Retina (tissue), 1 donor: Measurements from ENCODE around the gene ASTN2.
"Not testable (repeated sequence)": the region's sequence is repeated elsewhere in the genome, so short reads cannot be mapped to it uniquely, and the experiment has no call there.

Source experiments
- DNase-seq: peaks from one replicate; pipeline ENCODE4 v3.0.0-alpha.2; 2016

ASTN2 gene

DNA sequence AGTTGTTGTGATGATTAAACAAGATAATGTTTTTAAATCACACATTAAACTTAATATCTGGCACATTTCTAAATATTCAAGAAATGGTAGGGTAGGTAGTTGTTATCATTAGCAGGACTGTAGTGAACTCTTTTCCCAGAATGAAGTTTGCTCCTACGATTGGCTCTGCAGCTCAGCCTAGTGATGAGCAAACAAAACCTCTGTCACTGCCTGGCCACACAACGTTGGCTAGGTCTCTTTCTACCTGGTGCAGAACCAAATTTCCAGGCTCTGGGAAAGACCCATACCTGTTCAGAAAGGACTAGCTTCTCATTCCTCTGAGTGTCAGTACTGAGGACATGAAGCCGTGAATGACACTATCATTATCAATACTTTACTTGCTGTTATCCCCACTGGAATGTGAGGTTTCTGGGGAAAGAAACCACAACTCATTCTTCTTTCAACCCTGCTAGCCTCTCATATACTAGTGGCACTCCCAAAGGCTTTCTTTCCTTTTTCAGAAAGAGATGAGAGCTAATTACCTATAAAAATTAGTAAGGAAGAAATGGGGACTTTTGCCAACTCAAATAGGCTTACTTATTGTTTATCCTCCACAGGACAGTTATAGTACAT lies 947.0 kb downstream of the ASTN2 start:
- DNase-seq, result no peak

DNA sequence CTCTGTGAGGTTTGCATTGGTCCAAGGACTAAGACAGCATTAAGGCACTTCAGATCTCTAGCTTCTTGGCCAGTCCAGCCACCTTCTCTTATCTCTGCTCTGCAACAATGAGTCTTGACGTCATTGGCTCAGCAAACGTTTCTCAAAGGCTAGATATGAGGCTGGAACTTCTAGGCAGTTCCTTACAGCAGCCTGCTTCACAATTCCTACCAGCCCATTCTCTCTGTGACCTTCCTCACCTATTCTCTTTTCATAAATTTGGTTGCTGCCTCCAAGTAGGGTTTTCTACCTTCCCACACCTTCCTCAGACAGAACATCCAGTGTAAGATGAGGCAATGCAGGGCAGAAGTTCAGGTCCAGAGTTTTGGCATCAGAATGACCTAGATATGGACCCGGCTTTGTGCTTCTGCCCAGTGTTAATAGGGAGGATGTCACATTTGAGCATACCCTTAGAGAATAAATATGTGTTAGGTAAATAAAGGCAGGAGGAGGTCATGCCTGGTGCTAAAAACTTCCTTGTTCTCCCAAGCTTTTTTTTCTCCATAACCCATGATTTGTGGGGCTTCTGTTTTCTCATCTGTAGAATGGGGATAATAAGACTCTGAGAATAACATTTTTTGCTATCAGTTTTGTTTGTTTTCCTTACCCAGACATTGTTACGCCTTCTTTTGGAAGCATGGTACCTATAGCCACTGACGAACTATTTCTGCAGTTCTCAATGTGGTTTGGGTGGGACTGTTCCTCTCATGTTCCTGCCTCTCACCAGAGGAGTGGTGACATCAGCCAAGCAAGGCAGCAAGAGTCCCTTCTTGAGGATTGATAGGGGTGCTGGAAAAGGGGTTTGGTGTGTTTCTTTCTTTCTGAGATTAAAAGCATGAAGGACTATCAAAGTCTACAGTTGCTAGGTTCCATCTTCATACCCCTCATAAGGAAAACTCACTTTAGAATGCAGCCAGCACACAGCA lies 948.3 kb downstream of the ASTN2 start:
- no peak for DNase-seq

DNA sequence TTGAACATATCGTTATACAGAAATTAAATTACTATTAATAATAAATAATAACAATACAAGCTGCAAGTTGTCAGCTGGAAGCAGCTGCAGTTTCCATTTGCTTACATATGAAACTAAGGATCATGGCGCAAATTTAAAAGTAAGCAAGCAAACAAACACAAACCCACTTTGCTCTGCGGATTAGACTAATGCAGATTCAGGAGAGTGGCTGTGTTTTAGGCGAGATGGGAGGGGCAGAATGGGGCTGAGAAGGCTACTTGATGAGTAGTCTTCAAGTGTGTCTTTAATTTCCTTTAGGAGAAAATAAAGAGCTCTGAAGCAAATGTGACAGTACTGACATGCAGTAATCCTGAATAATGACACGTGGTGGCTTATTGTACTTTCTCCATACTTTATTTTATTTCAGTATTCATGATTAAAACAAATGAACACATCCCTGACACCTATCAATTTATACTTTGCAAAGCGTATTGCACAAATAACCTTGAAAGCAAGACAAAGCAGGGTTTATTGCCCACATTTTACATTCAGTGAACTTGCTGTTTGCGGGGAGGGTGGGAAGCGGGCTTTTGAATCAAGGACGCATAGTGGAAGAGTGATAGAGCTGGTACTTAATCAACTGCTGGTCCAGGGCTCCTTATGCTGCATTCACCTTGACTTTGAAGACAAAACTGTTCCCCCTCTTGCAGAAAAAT lies 949.1 kb downstream of the ASTN2 start:
- peak; percentile 13 for DNase-seq

DNA sequence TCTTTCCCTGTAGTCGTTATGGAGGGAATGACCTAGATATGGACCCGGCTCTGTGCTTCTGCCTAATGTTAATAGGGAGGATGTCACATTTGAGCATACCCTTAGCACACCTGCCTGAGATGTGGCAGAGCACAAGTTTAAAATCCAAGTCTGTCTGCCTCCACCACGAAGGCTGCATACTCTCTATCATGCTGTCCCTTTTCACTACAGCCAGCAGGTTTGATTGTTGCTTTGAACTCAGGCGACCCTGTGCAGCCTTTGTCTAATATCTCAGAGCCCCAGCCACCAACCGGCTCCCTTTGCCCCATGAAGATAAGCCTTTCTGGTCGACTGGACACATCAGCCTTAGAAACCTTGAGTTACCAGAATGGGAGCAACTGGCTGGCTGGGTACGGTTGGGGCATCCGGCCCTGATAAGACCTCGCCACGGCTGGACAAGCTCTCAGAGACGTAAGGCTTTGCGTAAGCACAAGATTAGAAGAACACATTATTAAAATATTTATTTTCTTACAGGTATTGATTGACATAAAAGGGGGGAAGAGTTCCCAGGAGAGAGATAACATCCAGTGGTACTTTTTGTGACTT lies 949.8 kb downstream of the ASTN2 start:
- peak; percentile 64 for DNase-seq

DNA sequence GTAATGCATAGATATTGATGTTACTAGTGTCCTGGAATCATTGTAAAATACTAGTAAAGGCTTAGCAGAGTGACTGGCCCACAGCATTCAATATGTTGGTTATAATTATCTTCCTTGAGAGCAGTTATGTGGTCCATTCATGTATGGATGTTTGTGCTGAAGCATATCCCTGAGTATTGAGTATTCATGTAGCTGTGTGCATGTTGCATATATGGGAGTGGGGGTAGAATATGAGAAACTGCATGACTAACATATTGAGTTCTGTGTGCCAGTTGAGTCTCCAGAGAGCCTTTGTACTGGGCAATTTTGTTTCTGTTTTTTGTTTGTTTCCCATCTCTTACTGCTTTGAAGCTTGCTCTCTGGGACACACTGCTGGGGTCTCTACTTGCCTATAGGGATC lies 950.4 kb downstream of the ASTN2 start:
- no peak for DNase-seq

DNA sequence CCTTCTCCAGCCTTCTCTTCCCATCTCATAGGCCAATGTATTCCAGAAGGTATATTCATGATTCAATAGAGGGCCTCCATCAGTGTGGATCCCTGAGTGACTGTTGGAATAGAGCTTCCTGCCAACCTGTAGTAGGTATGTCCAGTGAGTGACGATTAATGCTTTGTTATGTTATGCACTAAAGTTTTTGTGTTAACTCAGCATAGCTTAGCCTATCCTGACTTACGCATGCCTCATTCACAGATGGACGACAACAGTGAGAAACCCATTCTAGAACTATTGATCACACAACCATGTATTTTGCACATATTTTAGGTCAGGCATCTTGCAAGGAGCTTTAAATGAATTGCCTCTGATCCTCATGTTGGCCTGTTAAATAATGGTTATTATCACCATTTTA lies 953.2 kb downstream of the ASTN2 start:
- DNase-seq, result no peak

DNA sequence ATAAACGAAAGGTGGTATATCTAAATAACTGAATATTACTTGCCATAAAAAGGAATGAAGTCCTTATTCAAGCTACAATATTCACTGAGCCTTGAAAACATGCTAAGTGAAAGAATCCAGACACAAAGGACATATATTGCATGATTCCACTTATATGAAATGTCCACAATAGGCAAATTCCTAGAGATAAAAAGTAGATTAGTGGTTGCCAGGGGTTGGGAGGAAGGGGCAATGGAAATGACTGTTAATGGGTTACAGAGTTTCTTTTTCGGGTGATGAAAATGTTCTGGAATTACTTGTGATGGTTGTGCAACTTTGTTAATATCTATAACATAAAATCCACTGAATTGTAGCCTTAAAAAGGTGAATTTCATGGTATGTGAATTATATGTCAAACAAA lies 954.8 kb downstream of the ASTN2 start:
- no peak for DNase-seq

DNA sequence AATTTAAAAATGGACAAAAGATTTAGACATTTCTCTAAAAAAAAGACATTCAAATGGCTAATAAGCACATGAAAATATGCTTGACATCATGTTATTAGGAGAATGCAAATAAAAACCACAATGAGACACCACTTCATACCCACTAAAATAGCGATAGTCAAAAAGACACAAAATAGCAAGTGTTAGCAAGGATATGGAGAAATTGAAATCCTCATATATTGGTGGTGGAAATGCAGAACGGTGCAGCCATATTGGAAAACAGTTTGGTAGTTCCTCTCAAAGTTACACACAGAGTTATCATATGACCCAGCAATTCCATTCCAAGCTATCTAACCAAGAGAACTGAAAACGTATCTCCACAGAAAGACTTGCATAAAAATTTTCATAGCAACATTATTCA lies 955.3 kb downstream of the ASTN2 start:
- DNase-seq, result no peak

DNA sequence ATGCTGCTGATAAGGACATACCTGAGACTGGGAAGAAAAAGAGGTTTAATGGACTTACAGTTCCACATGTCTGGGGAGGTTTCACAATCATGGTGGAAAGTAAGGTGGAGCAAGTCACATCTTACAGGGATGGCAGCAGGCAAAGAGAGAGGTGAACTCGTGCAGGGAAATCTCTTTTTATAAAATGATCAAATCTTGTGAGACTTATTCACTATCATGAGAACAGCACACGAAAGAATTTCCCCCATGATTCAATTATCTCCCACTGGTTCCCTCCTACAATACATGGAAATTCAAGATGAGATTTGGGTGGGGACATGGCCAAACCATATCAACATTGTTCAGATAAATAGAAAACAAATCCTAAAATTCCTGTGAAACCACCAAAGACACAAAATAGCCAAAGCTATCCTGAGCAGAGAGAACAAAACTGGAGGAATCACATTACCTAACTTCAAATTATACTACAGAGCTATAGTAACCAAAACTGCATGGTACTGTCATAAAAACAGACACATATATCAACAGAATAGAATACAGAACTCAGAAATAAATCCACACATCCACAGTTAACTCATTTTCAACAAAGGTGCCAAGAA lies 958.3 kb downstream of the ASTN2 start:
- DNase-seq, result no peak

DNA sequence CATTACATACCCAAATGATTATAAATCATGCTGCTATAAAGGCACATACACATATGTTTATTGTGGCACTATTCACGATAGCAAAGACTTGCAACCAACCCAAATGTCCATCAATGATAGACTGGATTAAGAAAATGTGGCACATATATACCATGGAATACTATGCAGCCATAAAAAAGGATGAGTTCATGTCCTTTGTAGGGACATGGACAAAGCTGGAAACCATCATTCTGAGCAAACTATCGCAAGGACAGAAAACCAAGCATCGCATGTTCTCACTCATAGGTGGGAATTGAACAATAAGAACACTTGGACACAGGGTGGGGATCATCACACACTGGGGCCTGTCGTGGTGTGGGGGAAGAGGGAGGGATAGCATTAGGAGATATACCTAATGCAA lies 960.3 kb downstream of the ASTN2 start:
- not testable (repeated sequence) for DNase-seq

DNA sequence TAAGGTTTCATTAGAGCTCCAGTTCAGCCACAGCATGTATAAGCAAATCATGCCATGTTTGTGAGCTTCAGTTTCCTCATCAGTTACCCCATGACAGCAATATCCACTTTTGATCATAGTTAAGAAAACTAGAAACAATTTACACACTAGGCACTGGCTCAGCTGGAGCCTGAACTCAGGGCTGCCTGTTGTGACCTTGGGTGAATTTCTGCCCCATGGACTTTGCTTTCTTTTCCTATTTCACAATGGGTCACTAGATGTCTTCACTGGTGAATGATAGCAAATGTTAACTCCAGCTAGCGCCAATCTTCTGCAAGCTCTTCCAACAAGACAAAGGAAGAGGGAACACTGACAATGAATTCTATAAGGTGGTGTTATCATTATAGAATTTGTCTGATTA lies 961.1 kb downstream of the ASTN2 start:
- DNase-seq, result no peak

DNA sequence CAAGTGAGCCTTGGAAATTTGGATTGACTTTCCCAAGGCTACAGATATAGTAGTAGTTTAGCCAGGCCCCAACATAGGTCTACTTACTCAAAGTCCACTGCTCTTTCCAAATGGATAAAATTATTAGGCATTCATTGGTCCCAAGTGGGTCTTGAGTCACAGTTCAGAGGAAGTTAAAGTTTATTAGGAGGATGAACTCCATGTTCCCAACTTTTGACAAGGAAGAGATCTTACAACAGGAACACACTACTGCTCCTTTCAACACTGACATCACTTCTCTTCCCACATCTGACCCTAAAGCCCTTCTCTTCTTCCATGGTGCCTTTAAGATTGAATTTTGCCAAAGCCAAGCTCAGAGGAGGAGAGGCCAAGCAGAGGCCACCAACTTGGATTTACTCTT lies 962.2 kb downstream of the ASTN2 start:
- no peak for DNase-seq

DNA sequence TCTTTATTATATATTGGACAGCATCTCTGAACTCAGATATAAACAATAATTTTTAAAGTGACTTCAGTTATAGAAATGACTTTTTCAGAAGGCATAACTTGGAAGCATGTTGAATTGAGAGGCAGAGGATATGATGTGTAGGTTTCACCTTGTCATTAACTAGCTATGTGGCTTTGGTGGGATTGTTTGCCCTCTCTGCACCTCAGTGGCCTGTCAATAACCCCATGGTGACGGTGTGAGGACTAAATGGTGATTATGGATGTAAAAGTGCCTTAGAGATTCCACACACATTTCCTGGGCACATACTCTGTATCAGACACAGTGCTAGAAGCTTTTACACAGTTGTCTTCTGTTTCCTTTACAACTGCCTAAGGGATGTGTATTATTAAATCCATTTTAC lies 962.6 kb downstream of the ASTN2 start:
- no peak for DNase-seq

DNA sequence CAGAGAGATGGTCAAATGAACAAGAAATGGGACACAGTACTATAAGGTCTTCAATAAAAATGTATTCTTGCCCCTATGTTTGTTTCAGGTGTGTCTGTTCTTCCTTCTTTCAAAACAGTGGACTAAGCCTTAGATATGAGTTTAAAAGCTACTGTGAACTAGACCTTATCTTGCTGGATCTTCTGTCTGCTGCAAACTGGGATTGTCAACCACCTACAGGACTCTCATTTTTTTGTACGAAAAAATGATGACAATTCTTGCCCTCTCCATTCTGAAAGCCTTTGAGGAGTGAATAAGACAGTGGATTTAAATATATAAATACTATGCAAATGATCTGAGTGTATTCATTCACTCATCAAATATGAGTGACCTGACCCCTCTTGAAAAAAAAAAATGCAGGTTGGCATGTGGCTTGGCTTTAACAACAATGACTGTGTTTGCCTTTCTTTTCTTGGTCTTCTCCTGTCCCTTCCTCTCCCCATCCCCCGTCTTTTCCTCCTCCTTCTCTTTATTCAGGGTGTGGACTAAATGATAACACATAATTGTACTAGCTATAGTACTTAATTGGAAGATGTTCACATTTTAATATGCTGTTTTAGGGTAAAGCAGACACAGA lies 963.2 kb downstream of the ASTN2 start:
- no peak for DNase-seq

DNA sequence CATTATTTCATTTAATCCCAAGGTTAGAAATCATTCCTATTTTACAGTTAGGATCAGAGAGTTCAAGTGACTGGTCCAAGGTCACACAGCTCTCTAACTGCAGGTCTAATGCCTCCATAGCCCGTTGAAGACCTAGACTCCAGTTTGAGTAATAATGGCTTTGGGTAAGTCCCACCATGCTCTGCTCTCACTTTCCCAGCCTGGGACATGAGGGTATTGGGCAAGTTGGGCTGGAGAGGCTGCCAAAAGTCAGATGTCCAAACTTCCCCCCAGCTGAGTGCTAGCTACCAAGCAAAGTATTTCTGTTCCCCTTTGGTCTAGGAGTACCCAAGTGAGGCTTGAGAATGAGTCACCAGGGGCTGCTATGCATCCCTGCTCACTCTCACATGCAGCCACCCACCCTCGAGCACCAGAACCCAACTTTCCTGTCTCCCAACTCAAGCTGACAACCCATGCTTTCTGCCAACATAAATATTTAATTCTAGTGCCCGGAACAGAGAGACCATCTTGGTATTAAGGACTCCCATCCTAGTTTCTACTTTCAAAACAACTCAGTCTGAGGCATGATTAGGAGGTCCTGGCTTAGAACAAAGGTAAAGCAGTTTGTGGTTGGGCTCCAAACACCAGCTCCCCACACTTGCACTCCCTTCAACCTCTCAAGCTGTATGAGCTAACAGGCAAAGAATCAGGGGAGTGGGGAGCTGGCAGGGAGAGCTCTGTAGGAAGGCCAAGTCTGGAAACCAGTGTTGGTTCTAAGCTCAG lies 964.3 kb downstream of the ASTN2 start:
- DNase-seq, result no peak

DNA sequence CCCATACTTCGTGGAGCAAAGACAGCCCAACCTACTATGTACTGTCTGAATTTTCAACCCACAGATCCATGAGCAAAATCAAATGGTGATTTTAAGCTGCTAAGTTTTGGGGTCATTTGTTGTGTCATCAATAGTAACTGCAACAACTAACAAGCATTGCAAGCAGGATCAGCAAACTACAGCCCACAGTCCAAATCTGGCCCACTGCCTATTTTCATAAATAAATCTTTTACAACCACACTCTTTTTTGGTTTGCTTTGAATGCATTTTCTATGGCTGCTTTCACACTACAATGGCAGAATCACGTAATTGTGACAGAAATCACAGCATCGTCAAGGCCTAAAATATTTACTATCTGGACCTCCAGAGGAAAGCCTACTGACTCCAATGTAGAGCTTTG lies 964.9 kb downstream of the ASTN2 start:
- DNase-seq, result no peak

DNA sequence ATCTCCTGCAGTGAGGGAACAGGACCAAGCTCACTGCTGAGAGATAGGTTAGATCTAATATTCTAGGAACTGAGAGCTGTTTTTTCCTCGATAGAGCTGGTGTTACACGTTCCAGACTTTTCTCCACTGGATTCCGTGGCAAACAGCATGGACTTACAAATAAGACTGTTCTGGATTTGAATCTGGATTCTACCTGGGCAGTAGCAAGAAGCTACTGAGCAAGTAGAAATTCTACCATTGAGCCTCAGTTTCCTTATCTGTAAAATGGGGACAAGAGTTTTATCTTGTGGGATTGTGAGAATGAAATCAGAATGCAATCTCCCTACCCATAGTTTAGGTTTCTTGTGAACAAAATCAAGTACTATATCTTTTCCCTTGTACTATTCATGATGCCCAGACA lies 966.4 kb downstream of the ASTN2 start:
- DNase-seq, result no peak

DNA sequence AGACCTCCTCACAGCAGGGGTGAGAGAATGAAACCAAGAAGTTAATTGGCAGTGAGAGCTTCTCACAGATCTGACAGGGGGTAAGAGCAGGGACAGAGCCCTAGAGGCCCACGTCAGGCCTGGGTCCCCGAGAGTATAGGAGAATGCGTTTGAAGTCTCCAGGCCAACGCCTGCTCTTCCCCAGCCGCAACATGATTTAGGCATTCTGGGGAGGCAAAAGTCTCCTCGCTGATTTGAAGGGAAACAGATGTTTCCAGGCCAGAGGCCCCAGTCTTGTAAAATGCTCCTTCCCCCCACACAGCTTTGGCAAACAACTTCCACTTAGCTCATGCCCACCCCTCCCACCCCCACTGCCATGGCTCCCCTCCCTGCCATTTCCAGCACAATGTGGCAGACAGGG lies 966.9 kb downstream of the ASTN2 start:
- no peak for DNase-seq

DNA sequence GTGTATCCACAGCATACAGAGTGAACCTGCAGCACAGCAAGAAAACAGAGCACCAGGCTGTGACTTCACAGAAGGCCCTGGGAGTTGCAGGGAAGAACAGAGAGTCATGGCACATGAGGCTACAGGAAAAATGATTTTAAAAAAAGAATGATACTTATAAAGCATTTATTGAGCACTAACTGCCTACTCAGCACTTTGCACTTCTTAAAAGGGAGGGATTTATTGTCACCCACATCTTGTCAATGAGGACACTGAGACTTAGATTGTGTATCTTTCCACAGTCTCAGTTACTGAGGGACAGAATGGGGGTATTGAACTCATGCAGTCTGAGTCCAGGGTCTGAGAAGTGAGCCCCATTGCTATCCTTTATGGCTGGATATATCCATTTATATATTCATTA lies 972.3 kb downstream of the ASTN2 start:
- no peak for DNase-seq

DNA sequence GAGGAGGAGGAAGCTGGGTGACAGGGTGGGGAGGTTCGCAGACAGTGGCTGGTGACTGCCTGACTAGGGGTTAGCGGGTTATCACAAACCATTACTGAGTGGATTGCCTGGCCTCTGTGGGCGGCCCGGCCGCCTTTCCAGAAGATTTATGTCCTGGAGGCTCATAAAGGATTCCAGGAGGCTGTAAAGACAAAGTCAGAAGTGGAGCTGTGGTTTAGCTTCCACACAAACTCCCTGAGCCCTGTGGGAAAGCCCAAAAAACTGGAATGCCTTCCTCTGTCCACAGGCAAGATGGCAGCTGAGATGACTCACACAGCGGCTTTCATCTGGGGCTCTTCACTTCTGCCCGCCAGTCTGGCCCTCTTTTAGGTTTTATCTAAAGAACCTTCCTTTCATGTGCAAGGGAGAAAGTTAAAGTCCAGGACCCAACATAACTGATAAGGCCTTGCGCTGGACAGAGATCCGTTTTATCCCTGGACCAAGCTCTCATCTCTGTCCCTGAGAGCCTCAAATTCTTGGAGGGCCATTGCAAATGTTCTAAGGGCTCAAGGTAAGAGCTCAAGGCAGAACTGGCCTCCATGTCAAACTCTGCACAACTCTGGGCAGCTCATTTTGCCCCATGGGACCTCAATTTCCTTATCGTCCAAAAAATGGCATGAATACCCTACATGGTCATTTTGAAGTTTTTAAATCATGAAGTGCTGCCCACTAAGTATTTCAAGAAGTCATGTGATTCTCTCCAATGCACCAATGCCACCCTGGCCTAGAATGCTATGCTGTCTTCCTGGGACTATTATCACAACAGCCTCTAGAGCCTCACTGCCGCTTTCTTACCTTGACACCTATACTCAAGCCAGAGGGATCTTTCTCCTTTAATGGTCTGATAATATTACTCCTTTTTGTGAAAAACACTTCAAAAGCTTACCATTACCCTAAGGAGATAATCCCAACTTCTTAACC lies 977.2 kb downstream of the ASTN2 start:
- no peak for DNase-seq

DNA sequence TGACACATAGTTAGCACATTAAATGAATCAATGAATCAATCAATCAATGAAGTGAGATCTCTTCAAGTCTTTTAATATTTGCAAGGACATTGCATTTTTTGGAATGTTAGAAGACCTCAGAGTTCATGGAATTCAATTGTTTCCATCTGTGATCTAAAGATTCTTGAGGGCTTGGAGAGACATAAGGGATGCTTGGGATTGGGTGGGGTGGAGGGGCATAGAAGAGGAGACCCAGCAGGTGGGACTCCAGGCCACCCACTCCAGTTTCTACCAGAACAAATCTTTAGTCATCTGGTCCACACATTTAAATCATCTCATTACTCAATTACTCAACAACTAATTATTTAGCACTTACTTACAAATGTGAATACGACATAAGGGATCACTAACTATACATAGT lies 978.7 kb downstream of the ASTN2 start:
- DNase-seq, result no peak
